Activated naive CD4-positive, alpha-beta T cell treated with anti-CD3 and anti-CD28 coated beads for 36 hours (primary cell): ENCODE measurements around the gene SMG6. TPM values are rescaled to one million over a fixed set of nuclear protein-coding genes. Genes with fewer than 3 reads are reported as not detected.
"Not testable (repeated sequence)": the region's sequence is repeated elsewhere in the genome, so short reads cannot be mapped to it uniquely, and the experiment has no call there.

ENCODE experiments used
- CTCF ChIA-PET: fragments of 350-600 bp; sonication (Branson Sonifier 250); formaldehyde crosslinking; loops from one replicate; lab custom pipeline; 2021; ENCODE audit warnings: antibody characterized with exemption; lab: Charles Lee
- DNase-seq: peaks from one replicate; pipeline ENCODE4 v3.0.0-alpha.2; 2020
- H3K27ac Mint-ChIP-seq: one replicate; pipeline ENCODE4 v1.8.0; 2021; ENCODE audit warnings: mild to moderate bottlenecking, mixed read lengths
- H3K27me3 Mint-ChIP-seq: one replicate; pipeline ENCODE4 v1.8.0; 2021; ENCODE audit warnings: low read depth, mixed read lengths
- H3K36me3 Mint-ChIP-seq: one replicate; pipeline ENCODE4 v1.8.0; 2021; ENCODE audit warnings: low read depth, mixed read lengths
- H3K4me1 Mint-ChIP-seq: one replicate; pipeline ENCODE4 v1.8.0; 2021; ENCODE audit warnings: low read depth, mixed read lengths
- H3K4me3 Mint-ChIP-seq: one replicate; pipeline ENCODE4 v1.8.0; 2021; ENCODE audit warnings: mild to moderate bottlenecking, moderate library complexity, mixed read lengths
- H3K9me3 Mint-ChIP-seq: one replicate; pipeline ENCODE4 v1.8.0; 2021; ENCODE audit warnings: mixed read lengths
- intact Hi-C: fragments of 100-400 bp; cut with micrococcal nuclease; formaldehyde crosslinking; loops from one replicate; pipeline ENCODE4 v1.15.1; 2023
- total RNA-seq, 2 experiments: library from RNA; stranded (reverse); gene quantifications; one replicate each; pipeline ENCODE4 v1.2.3, GENCODE V29; 2021

SMG6 gene
- total RNA-seq, 2 experiments from 2014 or later, result 18.8 to 20.7 TPM

DNA sequence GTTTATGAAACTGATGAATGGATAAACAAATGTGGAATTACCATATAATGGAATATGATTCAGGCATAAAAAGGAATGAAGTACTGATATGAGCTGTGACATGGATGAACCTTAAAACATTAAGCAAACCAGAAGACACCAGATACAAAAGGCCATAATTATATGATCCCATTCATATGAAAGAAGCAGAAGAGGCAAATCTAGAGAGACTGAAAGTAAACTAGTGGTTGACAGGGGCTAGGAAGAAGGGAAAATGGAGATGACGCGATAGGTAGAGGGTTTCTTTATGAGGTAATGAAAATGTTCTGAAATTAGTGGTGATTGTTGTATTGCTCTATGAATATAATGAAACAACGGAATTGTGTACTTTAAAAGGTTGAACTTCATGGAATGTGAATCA is 160.3 kb downstream of the SMG6 start:
- Mint-ChIP-seq H3K27ac (no peak overlapping the region), H3K4me1 (peaks cover 13% of the 10 kb centered on the region), H3K9me3 (no peaks in the 10 kb centered on the region), H3K27me3 (no peaks in the 10 kb centered on the region), H3K36me3 (peaks cover 1% of the 10 kb centered on the region), H3K4me3 (no peak overlapping the region)
- no peak for DNase-seq
- CTCF ChIA-PET, result interaction anchor here (0.5 to 1.4 kb wide), 2 partner anchors 42 to 460 kb away, joined by 3 to 4 read pairs; no protein-coding TSS in a partner anchor
- intact Hi-C loops, result no loop called here

GRCh38 chr17:2142682-2143081 is 160.9 kb downstream of the SMG6 start:
- CTCF ChIA-PET, result interaction anchor here (0.5 kb wide), 1 partner anchor 461 kb away, joined by 4 read pairs; no protein-coding TSS in a partner anchor

DNA sequence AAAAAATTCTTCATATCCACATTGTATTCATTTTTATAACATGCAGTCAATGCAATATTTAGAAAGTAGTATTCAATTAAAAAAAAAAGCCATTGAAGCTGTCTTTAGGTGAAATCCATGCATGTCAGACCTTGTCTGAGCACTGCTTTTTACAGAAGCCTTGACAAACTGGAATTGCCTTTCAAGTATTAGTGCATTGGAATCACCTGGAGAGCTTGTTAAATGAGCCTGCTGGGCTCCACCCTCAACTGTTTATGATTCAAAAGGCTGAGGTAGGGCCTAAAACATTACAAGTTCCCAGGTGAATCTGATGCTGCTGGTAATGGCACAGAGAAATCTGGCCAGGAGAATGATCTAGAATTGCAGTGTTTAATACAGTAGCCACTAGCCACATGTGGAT is 162.9 kb downstream of the SMG6 start:
- peaks cover 1% of the 10 kb centered on the region for H3K36me3 Mint-ChIP-seq
- intact Hi-C loops, result no loop called here

More at GRCh38 chr17:2142682-2143081, 160.9 kb downstream of the SMG6 start:
- DNase-seq, H3K36me3 Mint-ChIP-seq, H3K9me3 Mint-ChIP-seq, H3K4me3 Mint-ChIP-seq, intact Hi-C loops, H3K27ac Mint-ChIP-seq, H3K27me3 Mint-ChIP-seq: not testable (repeated sequence)
- peaks cover 18% of the 10 kb centered on the region for H3K4me1 Mint-ChIP-seq

DNA sequence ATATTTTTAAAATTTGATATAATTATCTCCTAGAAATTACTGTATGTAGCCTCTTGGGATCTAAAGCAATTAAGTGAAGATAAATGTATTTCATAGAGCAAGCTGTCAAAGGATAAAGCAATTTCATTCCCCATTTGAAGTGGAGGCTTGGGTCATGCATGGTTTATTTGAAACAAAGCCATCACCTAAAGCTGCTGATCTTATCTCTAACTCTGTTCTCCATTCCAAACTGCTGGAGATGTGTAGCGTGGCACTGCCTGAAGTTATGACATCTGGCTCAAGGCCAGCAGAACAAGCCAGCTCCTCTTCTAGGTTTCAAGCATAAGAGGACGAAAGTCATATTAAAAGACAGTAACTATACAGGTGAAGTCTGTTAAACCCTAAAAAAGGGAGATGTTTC is 164.8 kb downstream of the SMG6 start:
- CTCF ChIA-PET, result no interaction called here
- H3K9me3 Mint-ChIP-seq, result no peaks in the 10 kb centered on the region
- H3K27ac Mint-ChIP-seq, result no peak overlapping the region
- no peak overlapping the region for H3K4me3 Mint-ChIP-seq
- H3K27me3 Mint-ChIP-seq, result no peaks in the 10 kb centered on the region
- H3K36me3 Mint-ChIP-seq, result no peaks in the 10 kb centered on the region
- H3K4me1 Mint-ChIP-seq, result peaks cover 22% of the 10 kb centered on the region
- intact Hi-C loops, result no loop called here
- no peak for DNase-seq

More for the DNA sequence above, 162.9 kb downstream of the SMG6 start:
- CTCF ChIA-PET, result interaction anchor here (0.6 to 0.7 kb wide), 2 partner anchors 14 to 88 kb away, joined by 3 read pairs; no protein-coding TSS in a partner anchor
- Mint-ChIP-seq H3K4me1 (peaks cover 22% of the 10 kb centered on the region), H3K4me3 (no peak overlapping the region), H3K27ac (no peak overlapping the region), H3K27me3 (no peaks in the 10 kb centered on the region), H3K9me3 (no peaks in the 10 kb centered on the region)
- no peak for DNase-seq

GRCh38 chr17:2138318-2138717 is 165.3 kb downstream of the SMG6 start:
- Mint-ChIP-seq H3K9me3 (no peaks in the 10 kb centered on the region), H3K27ac (no peak overlapping the region), H3K36me3 (no peaks in the 10 kb centered on the region), H3K4me3 (no peak overlapping the region), H3K4me1 (peaks cover 20% of the 10 kb centered on the region), H3K27me3 (no peaks in the 10 kb centered on the region)
- CTCF ChIA-PET, result no interaction called here
- intact Hi-C loops, result no loop called here
- DNase-seq, result no peak

- DNase-seq, result no peak
- intact Hi-C loops, result no loop called here
- no peak overlapping the region for H3K4me3 Mint-ChIP-seq
- no peaks in the 10 kb centered on the region for H3K36me3 Mint-ChIP-seq
- H3K9me3 Mint-ChIP-seq, result no peaks in the 10 kb centered on the region
- no peak overlapping the region for H3K27ac Mint-ChIP-seq
- CTCF ChIA-PET, result interaction anchor here (1.3 kb wide), 1 partner anchor 16 kb away, joined by 3 read pairs; no protein-coding TSS in a partner anchor
- H3K27me3 Mint-ChIP-seq, result no peaks in the 10 kb centered on the region
- H3K4me1 Mint-ChIP-seq, result peaks cover 17% of the 10 kb centered on the region
Observed at GRCh38 chr17:2137342-2138098, 166.1 kb downstream of the SMG6 start.

- Mint-ChIP-seq H3K36me3 (no peaks in the 10 kb centered on the region), H3K27me3 (no peaks in the 10 kb centered on the region), H3K4me1 (peaks cover 17% of the 10 kb centered on the region), H3K27ac (no peak overlapping the region), H3K9me3 (no peaks in the 10 kb centered on the region), H3K4me3 (no peak overlapping the region)
- no peak for DNase-seq
- intact Hi-C loops, result no loop called here
- CTCF ChIA-PET, result interaction anchor here (1.3 kb wide), 1 partner anchor 15 kb away, joined by 3 read pairs; no protein-coding TSS in a partner anchor
Observed at GRCh38 chr17:2136241-2136640, 167.3 kb downstream of the SMG6 start.

DNA sequence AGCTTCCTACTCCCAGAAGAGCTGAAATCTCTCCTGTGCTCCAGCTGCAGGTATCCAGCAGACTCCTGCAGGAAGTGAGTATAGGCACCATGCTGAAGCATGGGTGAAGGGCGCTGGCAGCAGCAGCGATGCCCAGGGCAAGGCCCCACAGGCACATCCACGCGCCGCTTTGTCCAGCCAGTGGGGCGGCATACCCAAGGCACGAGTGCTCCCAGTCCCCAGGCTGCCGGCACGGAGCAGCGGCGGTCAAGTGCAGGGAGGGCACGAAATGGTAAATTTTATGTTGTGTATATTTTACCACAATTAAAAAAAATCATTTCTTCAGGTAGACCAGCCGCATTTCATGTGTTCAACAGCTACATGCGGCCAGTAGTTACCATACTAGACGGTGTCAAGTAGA is 175.6 kb downstream of the SMG6 start:
- intact Hi-C loops, result no loop called here
- no peak overlapping the region for H3K27ac Mint-ChIP-seq
- DNase-seq, result no peak
- no peaks in the 10 kb centered on the region for H3K27me3 Mint-ChIP-seq
- no peaks in the 10 kb centered on the region for H3K9me3 Mint-ChIP-seq
- peaks cover 17% of the 10 kb centered on the region for H3K4me1 Mint-ChIP-seq
- CTCF ChIA-PET, result interaction anchor here (1.2 kb wide), 1 partner anchor 19 kb away, joined by 3 read pairs; no protein-coding TSS in a partner anchor
- H3K4me3 Mint-ChIP-seq, result no peak overlapping the region
- no peaks in the 10 kb centered on the region for H3K36me3 Mint-ChIP-seq

- Mint-ChIP-seq H3K4me1 (peaks cover 17% of the 10 kb centered on the region), H3K36me3 (peaks cover 4% of the 10 kb centered on the region), H3K27me3 (no peaks in the 10 kb centered on the region), H3K27ac (no peak overlapping the region), H3K9me3 (no peaks in the 10 kb centered on the region), H3K4me3 (no peak overlapping the region)
- intact Hi-C loops, result no loop called here
- DNase-seq, result no peak
- CTCF ChIA-PET, result no interaction called here
Observed at GRCh38 chr17:2125013-2125535, 178.5 kb downstream of the SMG6 start.

GRCh38 chr17:2124391-2124790 is 179.2 kb downstream of the SMG6 start:
- H3K9me3 Mint-ChIP-seq, result no peaks in the 10 kb centered on the region
- H3K4me3 Mint-ChIP-seq, result no peak overlapping the region
- peaks cover 17% of the 10 kb centered on the region for H3K4me1 Mint-ChIP-seq
- DNase-seq, result no peak
- CTCF ChIA-PET, result interaction anchor here (0.6 kb wide), 1 partner anchor 89 kb away, joined by 3 read pairs; no protein-coding TSS in a partner anchor
- peaks cover 6% of the 10 kb centered on the region for H3K36me3 Mint-ChIP-seq
- intact Hi-C loops, result no loop called here
- no peak overlapping the region for H3K27ac Mint-ChIP-seq
- H3K27me3 Mint-ChIP-seq, result no peaks in the 10 kb centered on the region

GRCh38 chr17:2123375-2124251 is 180.0 kb downstream of the SMG6 start:
- Mint-ChIP-seq H3K4me3 (no peak overlapping the region), H3K27ac (no peak overlapping the region), H3K27me3 (no peaks in the 10 kb centered on the region), H3K36me3 (peaks cover 6% of the 10 kb centered on the region), H3K4me1 (peaks cover 17% of the 10 kb centered on the region), H3K9me3 (no peaks in the 10 kb centered on the region)
- DNase-seq, result no peak
- intact Hi-C loops, result no loop called here
- CTCF ChIA-PET, result interaction anchor here (0.6 to 0.9 kb wide), 3 partner anchors 31 to 90 kb away, joined by 3 read pairs; partner anchors contain the start of gene HIC1
